WTC11 (cell line): Measurements from ENCODE around the gene TNS3. TPM values are rescaled to one million over a fixed set of nuclear protein-coding genes. Genes with fewer than 3 reads are reported as not detected.

Experiments
- ATAC-seq: fragments of 200-7000 bp; cut with Tn5 transposase; 2 replicates; pipeline ENCODE4 v1.10.0; 2021; ENCODE audit warnings: mild to moderate bottlenecking, moderate library complexity
- CTCF ChIA-PET: fragments of 300-600 bp; sonication (Branson Sonifier 250); formaldehyde crosslinking; loops from one replicate; lab custom pipeline; 2021; ENCODE audit warnings: antibody characterized with exemption; lab: Charles Lee
- POLR2A ChIA-PET: fragments of 350-600 bp; sonication (Branson Sonifier 250); formaldehyde crosslinking; loops from one replicate; lab custom pipeline; 2021; ENCODE audit warnings: antibody characterized with exemption; lab: Charles Lee
- DNase-seq: peaks from one replicate; pipeline ENCODE4 v3.0.0; 2021; ENCODE audit warnings: low spot score
- H3K27ac Mint-ChIP-seq: 2 replicates; pipeline ENCODE4 v1.8.0; 2021; ENCODE audit warnings: mixed read lengths
- H3K27me3 Mint-ChIP-seq: 2 replicates; pipeline ENCODE4 v1.8.0; 2021; ENCODE audit warnings: low read depth, mild to moderate bottlenecking, moderate library complexity, mixed read lengths
- H3K36me3 Mint-ChIP-seq: 2 replicates; pipeline ENCODE4 v1.8.0; 2021; ENCODE audit warnings: mixed read lengths
- H3K4me1 Mint-ChIP-seq: 2 replicates; pipeline ENCODE4 v1.8.0; 2022; ENCODE audit warnings: mixed read lengths
- H3K4me3 Mint-ChIP-seq: 2 replicates; pipeline ENCODE4 v1.8.0; 2021; ENCODE audit warnings: mild to moderate bottlenecking, moderate library complexity, mixed read lengths
- H3K9me3 Mint-ChIP-seq: 2 replicates; pipeline ENCODE4 v1.8.0; 2021; ENCODE audit warnings: mixed read lengths
- ELF4 ChIP-seq: sonication (generic); formaldehyde crosslinking; IDR thresholded peaks from 2 replicates; pipeline ENCODE4 v1.8.1; 2022; ENCODE audit warnings: low read depth, mild to moderate bottlenecking, moderate library complexity, missing genetic modification reagents
- FOXP1 ChIP-seq: sonication (generic); formaldehyde crosslinking; IDR thresholded peaks from 2 replicates; pipeline ENCODE4 v1.8.0; 2022; ENCODE audit warnings: missing genetic modification reagents, mild to moderate bottlenecking, moderate library complexity, borderline replicate concordance
- GRHL2 ChIP-seq: fragments of 250-450 bp; sonication (Bioruptor Pico); IDR thresholded peaks from 2 replicates; pipeline ENCODE4 v1.8.0; 2022; ENCODE audit warnings: mild to moderate bottlenecking, moderate library complexity; ENCODE audit not compliant: insufficient replicate concordance, severe bottlenecking
- HMGA2 ChIP-seq: fragments of 250-450 bp; sonication (Bioruptor Pico); IDR thresholded peaks from 2 replicates; pipeline ENCODE4 v1.4.0; 2021; ENCODE audit warnings: mild to moderate bottlenecking, moderate library complexity
- SP1 ChIP-seq: sonication (generic); formaldehyde crosslinking; conservative IDR thresholded peaks from 2 replicates; pipeline ENCODE4 v1.8.1; 2022; ENCODE audit warnings: missing genetic modification reagents
- TEAD1 ChIP-seq: sonication (generic); formaldehyde crosslinking; IDR thresholded peaks from 2 replicates; pipeline ENCODE4 v1.8.0; 2022; ENCODE audit warnings: mild to moderate bottlenecking, missing genetic modification reagents
- ZNF263 ChIP-seq: sonication (generic); formaldehyde crosslinking; IDR thresholded peaks from 2 replicates; pipeline ENCODE4 v1.8.1; 2022; ENCODE audit warnings: low read depth, mild to moderate bottlenecking, moderate library complexity, missing genetic modification reagents
- ZNF396 ChIP-seq: fragments of 250-450 bp; sonication (Bioruptor Pico); IDR thresholded peaks from 2 replicates; pipeline ENCODE4 v1.8.0; 2021; ENCODE audit warnings: mild to moderate bottlenecking, moderate library complexity, borderline replicate concordance
- total RNA-seq: library from RNA; stranded (reverse); gene quantifications from 3 replicates; pipeline ENCODE4 v1.2.3, GENCODE V29; 2021
- TF ChIP-seq, protein P1 (sequence below): fragments of 250-450 bp; sonication (Bioruptor Pico); IDR thresholded peaks from 2 replicates; pipeline ENCODE4 v1.8.0; 2021; ENCODE audit warnings: mild to moderate bottlenecking
- TF ChIP-seq, protein P2 (sequence below): sonication (generic); formaldehyde crosslinking; IDR thresholded peaks from 2 replicates; pipeline ENCODE4 v1.8.1; 2022; ENCODE audit warnings: mild to moderate bottlenecking, moderate library complexity, missing genetic modification reagents
- TF ChIP-seq, protein P3 (sequence below): sonication (generic); formaldehyde crosslinking; IDR thresholded peaks from 2 replicates; pipeline ENCODE4 v1.8.1; 2022; ENCODE audit warnings: missing genetic modification reagents, borderline replicate concordance
- TF ChIP-seq, protein P4 (sequence below): sonication (generic); formaldehyde crosslinking; IDR thresholded peaks from 2 replicates; pipeline ENCODE4 v1.8.0; 2023; ENCODE audit warnings: missing genetic modification reagents, mild to moderate bottlenecking, borderline replicate concordance
- TF ChIP-seq, protein P5 (sequence below): sonication (generic); formaldehyde crosslinking; IDR thresholded peaks from 2 replicates; pipeline ENCODE4 v1.8.0; 2022; ENCODE audit warnings: missing genetic modification reagents
- TF ChIP-seq, protein P6 (sequence below): fragments of 200-600 bp; IDR thresholded peaks from 2 replicates; pipeline ENCODE4 v1.8.0; 2022; ENCODE audit warnings: antibody characterized with exemption
- TF ChIP-seq, protein P7 (sequence below): sonication (generic); formaldehyde crosslinking; IDR thresholded peaks from 2 replicates; pipeline ENCODE4 v1.8.0; 2022; ENCODE audit warnings: mild to moderate bottlenecking, missing genetic modification reagents
- TF ChIP-seq, protein P8 (sequence below): sonication (generic); formaldehyde crosslinking; IDR thresholded peaks from 2 replicates; pipeline ENCODE4 v1.8.1; 2023; ENCODE audit warnings: mild to moderate bottlenecking, moderate library complexity, missing genetic modification reagents
- TF ChIP-seq, protein P9 (sequence below): sonication (generic); formaldehyde crosslinking; IDR thresholded peaks from 2 replicates; pipeline ENCODE4 v1.8.1; 2023; ENCODE audit warnings: mild to moderate bottlenecking, missing genetic modification reagents, moderate library complexity

The TNS3 gene
- total RNA-seq, 1 experiment from 2014 or later: 37.7 TPM

DNA sequence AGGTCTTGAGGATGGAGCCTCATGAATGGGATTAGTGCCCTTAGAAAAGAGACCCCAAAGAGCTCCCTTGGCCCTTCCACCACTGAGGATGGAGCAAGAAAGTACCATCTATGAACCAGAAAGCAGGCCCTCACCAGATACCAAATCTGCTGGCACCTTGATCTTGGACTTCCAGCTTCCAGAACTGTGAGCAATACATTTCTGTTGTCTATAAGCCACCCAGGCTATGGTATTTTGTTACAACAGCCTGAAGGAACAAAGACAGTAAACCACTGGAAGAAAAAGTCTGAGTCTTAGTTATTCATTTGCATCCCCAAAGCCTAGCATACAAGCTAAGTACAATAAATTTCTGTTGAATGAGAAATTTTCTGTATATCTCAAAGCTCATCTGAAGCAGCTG is 37.9 kb upstream of the TNS3 start:
- no peak for DNase-seq
- no peaks in the 10 kb centered on the region for H3K9me3 Mint-ChIP-seq
- CTCF ChIA-PET: interaction anchor here (1.5 kb wide), 1 partner anchor 38 kb away, joined by 4 read pairs; the partner anchor contains the start of gene TNS3
- H3K27me3 Mint-ChIP-seq: peaks cover 2% of the 10 kb centered on the region; the same call in 1 of the 2 replicates
- H3K4me1 Mint-ChIP-seq: peaks cover 21% of the 10 kb centered on the region
- H3K27ac Mint-ChIP-seq: no peak overlapping the region
- H3K36me3 Mint-ChIP-seq: no peaks in the 10 kb centered on the region
- ATAC-seq: no peak
- TF ChIP-seq ZNF396 (CRISPR knock-in tag): no peak
- no peak for TF ChIP-seq TEAD1
- TF ChIP-seq ELF4 (CRISPR knock-in tag): no peak
- TF ChIP-seq GRHL2: no peak
- TF ChIP-seq, protein P1, sequence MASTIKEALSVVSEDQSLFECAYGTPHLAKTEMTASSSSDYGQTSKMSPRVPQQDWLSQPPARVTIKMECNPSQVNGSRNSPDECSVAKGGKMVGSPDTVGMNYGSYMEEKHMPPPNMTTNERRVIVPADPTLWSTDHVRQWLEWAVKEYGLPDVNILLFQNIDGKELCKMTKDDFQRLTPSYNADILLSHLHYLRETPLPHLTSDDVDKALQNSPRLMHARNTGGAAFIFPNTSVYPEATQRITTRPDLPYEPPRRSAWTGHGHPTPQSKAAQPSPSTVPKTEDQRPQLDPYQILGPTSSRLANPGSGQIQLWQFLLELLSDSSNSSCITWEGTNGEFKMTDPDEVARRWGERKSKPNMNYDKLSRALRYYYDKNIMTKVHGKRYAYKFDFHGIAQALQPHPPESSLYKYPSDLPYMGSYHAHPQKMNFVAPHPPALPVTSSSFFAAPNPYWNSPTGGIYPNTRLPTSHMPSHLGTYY (CRISPR knock-in tag): no peak
- TF ChIP-seq, protein P2, sequence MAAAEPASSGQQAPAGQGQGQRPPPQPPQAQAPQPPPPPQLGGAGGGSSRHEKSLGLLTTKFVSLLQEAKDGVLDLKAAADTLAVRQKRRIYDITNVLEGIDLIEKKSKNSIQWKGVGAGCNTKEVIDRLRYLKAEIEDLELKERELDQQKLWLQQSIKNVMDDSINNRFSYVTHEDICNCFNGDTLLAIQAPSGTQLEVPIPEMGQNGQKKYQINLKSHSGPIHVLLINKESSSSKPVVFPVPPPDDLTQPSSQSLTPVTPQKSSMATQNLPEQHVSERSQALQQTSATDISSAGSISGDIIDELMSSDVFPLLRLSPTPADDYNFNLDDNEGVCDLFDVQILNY (CRISPR knock-in tag): no peak
- TF ChIP-seq, protein P3, sequence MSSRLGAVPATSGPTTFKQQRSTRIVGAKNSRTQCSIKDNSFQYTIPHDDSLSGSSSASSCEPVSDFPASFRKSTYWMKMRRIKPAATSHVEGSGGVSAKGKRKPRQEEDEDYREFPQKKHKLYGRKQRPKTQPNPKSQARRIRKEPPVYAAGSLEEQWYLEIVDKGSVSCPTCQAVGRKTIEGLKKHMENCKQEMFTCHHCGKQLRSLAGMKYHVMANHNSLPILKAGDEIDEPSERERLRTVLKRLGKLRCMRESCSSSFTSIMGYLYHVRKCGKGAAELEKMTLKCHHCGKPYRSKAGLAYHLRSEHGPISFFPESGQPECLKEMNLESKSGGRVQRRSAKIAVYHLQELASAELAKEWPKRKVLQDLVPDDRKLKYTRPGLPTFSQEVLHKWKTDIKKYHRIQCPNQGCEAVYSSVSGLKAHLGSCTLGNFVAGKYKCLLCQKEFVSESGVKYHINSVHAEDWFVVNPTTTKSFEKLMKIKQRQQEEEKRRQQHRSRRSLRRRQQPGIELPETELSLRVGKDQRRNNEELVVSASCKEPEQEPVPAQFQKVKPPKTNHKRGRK (CRISPR knock-in tag): no peak
- no peak for TF ChIP-seq FOXP1 (CRISPR knock-in tag)
- TF ChIP-seq HMGA2 (CRISPR knock-in tag): no peak
- TF ChIP-seq ZNF263 (CRISPR knock-in tag): no peak
- TF ChIP-seq, protein P4, sequence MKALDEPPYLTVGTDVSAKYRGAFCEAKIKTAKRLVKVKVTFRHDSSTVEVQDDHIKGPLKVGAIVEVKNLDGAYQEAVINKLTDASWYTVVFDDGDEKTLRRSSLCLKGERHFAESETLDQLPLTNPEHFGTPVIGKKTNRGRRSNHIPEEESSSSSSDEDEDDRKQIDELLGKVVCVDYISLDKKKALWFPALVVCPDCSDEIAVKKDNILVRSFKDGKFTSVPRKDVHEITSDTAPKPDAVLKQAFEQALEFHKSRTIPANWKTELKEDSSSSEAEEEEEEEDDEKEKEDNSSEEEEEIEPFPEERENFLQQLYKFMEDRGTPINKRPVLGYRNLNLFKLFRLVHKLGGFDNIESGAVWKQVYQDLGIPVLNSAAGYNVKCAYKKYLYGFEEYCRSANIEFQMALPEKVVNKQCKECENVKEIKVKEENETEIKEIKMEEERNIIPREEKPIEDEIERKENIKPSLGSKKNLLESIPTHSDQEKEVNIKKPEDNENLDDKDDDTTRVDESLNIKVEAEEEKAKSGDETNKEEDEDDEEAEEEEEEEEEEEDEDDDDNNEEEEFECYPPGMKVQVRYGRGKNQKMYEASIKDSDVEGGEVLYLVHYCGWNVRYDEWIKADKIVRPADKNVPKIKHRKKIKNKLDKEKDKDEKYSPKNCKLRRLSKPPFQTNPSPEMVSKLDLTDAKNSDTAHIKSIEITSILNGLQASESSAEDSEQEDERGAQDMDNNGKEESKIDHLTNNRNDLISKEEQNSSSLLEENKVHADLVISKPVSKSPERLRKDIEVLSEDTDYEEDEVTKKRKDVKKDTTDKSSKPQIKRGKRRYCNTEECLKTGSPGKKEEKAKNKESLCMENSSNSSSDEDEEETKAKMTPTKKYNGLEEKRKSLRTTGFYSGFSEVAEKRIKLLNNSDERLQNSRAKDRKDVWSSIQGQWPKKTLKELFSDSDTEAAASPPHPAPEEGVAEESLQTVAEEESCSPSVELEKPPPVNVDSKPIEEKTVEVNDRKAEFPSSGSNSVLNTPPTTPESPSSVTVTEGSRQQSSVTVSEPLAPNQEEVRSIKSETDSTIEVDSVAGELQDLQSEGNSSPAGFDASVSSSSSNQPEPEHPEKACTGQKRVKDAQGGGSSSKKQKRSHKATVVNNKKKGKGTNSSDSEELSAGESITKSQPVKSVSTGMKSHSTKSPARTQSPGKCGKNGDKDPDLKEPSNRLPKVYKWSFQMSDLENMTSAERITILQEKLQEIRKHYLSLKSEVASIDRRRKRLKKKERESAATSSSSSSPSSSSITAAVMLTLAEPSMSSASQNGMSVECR (CRISPR knock-in tag): no peak
- TF ChIP-seq, protein P5, sequence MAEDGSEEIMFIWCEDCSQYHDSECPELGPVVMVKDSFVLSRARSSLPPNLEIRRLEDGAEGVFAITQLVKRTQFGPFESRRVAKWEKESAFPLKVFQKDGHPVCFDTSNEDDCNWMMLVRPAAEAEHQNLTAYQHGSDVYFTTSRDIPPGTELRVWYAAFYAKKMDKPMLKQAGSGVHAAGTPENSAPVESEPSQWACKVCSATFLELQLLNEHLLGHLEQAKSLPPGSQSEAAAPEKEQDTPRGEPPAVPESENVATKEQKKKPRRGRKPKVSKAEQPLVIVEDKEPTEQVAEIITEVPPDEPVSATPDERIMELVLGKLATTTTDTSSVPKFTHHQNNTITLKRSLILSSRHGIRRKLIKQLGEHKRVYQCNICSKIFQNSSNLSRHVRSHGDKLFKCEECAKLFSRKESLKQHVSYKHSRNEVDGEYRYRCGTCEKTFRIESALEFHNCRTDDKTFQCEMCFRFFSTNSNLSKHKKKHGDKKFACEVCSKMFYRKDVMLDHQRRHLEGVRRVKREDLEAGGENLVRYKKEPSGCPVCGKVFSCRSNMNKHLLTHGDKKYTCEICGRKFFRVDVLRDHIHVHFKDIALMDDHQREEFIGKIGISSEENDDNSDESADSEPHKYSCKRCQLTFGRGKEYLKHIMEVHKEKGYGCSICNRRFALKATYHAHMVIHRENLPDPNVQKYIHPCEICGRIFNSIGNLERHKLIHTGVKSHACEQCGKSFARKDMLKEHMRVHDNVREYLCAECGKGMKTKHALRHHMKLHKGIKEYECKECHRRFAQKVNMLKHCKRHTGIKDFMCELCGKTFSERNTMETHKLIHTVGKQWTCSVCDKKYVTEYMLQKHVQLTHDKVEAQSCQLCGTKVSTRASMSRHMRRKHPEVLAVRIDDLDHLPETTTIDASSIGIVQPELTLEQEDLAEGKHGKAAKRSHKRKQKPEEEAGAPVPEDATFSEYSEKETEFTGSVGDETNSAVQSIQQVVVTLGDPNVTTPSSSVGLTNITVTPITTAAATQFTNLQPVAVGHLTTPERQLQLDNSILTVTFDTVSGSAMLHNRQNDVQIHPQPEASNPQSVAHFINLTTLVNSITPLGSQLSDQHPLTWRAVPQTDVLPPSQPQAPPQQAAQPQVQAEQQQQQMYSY: no peak
- TF ChIP-seq, protein P6, sequence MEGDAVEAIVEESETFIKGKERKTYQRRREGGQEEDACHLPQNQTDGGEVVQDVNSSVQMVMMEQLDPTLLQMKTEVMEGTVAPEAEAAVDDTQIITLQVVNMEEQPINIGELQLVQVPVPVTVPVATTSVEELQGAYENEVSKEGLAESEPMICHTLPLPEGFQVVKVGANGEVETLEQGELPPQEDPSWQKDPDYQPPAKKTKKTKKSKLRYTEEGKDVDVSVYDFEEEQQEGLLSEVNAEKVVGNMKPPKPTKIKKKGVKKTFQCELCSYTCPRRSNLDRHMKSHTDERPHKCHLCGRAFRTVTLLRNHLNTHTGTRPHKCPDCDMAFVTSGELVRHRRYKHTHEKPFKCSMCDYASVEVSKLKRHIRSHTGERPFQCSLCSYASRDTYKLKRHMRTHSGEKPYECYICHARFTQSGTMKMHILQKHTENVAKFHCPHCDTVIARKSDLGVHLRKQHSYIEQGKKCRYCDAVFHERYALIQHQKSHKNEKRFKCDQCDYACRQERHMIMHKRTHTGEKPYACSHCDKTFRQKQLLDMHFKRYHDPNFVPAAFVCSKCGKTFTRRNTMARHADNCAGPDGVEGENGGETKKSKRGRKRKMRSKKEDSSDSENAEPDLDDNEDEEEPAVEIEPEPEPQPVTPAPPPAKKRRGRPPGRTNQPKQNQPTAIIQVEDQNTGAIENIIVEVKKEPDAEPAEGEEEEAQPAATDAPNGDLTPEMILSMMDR: no peak
- TF ChIP-seq SP1: no peak
- TF ChIP-seq, protein P7, sequence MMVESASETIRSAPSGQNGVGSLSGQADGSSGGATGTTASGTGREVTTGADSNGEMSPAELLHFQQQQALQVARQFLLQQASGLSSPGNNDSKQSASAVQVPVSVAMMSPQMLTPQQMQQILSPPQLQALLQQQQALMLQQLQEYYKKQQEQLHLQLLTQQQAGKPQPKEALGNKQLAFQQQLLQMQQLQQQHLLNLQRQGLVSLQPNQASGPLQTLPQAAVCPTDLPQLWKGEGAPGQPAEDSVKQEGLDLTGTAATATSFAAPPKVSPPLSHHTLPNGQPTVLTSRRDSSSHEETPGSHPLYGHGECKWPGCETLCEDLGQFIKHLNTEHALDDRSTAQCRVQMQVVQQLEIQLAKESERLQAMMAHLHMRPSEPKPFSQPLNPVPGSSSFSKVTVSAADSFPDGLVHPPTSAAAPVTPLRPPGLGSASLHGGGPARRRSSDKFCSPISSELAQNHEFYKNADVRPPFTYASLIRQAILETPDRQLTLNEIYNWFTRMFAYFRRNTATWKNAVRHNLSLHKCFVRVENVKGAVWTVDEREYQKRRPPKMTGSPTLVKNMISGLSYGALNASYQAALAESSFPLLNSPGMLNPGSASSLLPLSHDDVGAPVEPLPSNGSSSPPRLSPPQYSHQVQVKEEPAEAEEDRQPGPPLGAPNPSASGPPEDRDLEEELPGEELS: no peak
- TF ChIP-seq, protein P8, sequence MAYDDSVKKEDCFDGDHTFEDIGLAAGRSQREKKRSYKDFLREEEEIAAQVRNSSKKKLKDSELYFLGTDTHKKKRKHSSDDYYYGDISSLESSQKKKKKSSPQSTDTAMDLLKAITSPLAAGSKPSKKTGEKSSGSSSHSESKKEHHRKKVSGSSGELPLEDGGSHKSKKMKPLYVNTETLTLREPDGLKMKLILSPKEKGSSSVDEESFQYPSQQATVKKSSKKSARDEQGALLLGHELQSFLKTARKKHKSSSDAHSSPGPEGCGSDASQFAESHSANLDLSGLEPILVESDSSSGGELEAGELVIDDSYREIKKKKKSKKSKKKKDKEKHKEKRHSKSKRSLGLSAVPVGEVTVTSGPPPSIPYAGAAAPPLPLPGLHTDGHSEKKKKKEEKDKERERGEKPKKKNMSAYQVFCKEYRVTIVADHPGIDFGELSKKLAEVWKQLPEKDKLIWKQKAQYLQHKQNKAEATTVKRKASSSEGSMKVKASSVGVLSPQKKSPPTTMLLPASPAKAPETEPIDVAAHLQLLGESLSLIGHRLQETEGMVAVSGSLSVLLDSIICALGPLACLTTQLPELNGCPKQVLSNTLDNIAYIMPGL (CRISPR knock-in tag): no peak
- TF ChIP-seq, protein P9, sequence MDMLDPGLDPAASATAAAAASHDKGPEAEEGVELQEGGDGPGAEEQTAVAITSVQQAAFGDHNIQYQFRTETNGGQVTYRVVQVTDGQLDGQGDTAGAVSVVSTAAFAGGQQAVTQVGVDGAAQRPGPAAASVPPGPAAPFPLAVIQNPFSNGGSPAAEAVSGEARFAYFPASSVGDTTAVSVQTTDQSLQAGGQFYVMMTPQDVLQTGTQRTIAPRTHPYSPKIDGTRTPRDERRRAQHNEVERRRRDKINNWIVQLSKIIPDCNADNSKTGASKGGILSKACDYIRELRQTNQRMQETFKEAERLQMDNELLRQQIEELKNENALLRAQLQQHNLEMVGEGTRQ (CRISPR knock-in tag): no peak
- no peak overlapping the region for H3K4me3 Mint-ChIP-seq
- POLR2A ChIA-PET: no interaction called here
